GM19397 (cell line): ENCODE measurements around the gene LST1.

ENCODE experiments used
- ATAC-seq: cut with Tn5 transposase; IDR thresholded peaks from one replicate; pipeline ENCODE4 v1.9.1; 2021; ENCODE audit warnings: mild to moderate bottlenecking, moderate library complexity; ENCODE audit not compliant: unreplicated experiment

The LST1 gene

GRCh38 chr6:31559958-31560696, 25.9 kb upstream of the LST1 start:
- peak; percentile 72 for ATAC-seq

- ATAC-seq = no peak
Observed at GRCh38 chr6:31560697-31561058, 25.4 kb upstream of the LST1 start.

- no peak for ATAC-seq
Observed at GRCh38 chr6:31567531-31568370, 18.3 kb upstream of the LST1 start.

DNA sequence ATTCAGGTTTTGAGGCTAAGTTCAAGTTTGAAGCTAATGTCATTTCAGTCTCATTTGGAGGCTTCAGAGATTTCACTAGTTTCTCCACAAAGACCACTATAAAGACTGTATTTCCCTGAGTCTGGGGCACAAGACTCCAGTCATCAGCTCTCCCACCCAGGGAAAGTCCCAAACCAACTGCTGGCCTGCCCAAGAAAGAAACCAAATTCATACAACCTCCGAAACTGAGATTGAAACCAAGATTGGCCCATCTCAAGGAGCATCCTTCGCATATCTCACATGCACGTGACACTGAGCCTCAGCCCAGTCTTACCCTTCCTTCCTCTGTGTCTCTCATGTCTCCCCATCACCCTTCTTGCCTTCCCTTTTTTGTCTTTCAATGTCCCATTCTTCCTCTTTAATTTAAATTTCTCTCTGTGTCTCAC, 17.5 kb upstream of the LST1 start:
- ATAC-seq = peak; percentile 46

GRCh38 chr6:31569861-31570536, 16.1 kb upstream of the LST1 start:
- ATAC-seq = no peak

DNA sequence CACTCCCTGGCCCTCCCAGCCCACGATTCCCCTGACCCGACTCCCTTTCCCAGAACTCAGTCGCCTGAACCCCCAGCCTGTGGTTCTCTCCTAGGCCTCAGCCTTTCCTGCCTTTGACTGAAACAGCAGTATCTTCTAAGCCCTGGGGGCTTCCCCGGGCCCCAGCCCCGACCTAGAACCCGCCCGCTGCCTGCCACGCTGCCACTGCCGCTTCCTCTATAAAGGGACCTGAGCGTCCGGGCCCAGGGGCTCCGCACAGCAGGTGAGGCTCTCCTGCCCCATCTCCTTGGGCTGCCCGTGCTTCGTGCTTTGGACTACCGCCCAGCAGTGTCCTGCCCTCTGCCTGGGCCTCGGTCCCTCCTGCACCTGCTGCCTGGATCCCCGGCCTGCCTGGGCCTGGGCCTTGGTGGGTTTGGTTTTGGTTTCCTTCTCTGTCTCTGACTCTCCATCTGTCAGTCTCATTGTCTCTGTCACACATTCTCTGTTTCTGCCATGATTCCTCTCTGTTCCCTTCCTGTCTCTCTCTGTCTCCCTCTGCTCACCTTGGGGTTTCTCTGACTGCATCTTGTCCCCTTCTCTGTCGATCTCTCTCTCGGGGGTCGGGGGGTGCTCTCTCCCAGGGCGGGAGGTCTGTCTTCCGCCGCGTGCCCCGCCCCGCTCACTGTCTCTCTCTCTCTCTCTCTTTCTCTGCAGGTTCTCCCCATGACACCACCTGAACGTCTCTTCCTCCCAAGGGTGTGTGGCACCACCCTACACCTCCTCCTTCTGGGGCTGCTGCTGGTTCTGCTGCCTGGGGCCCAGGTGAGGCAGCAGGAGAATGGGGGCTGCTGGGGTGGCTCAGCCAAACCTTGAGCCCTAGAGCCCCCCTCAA, 13.8 kb upstream of the LST1 start, which contains the start of gene LTA:
Gene LTA, plus strand, starts transcription at position 249 of the 871 bp plus-strand sequence. Its CDS starts 454 bp downstream, at position 703.
- peak; percentile 42 for ATAC-seq

- ATAC-seq = no peak
Observed at GRCh38 chr6:31573239-31574105, 12.6 kb upstream of the LST1 start.

- ATAC-seq = no peak
Observed at GRCh38 chr6:31574106-31575061, 11.7 kb upstream of the LST1 start.

GRCh38 chr6:31575335-31575901, 10.7 kb upstream of the LST1 start, which contains the start of gene TNF:
TSS of gene TNF (plus strand) at chr6:31575565. CDS start at chr6:31575742, 177 bp downstream.
- ATAC-seq = no peak

DNA sequence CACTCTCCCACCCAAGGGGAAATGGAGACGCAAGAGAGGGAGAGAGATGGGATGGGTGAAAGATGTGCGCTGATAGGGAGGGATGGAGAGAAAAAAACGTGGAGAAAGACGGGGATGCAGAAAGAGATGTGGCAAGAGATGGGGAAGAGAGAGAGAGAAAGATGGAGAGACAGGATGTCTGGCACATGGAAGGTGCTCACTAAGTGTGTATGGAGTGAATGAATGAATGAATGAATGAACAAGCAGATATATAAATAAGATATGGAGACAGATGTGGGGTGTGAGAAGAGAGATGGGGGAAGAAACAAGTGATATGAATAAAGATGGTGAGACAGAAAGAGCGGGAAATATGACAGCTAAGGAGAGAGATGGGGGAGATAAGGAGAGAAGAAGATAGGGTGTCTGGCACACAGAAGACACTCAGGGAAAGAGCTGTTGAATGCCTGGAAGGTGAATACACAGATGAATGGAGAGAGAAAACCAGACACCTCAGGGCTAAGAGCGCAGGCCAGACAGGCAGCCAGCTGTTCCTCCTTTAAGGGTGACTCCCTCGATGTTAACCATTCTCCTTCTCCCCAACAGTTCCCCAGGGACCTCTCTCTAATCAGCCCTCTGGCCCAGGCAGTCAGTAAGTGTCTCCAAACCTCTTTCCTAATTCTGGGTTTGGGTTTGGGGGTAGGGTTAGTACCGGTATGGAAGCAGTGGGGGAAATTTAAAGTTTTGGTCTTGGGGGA, 10.0 kb upstream of the LST1 start:
- no peak for ATAC-seq

DNA sequence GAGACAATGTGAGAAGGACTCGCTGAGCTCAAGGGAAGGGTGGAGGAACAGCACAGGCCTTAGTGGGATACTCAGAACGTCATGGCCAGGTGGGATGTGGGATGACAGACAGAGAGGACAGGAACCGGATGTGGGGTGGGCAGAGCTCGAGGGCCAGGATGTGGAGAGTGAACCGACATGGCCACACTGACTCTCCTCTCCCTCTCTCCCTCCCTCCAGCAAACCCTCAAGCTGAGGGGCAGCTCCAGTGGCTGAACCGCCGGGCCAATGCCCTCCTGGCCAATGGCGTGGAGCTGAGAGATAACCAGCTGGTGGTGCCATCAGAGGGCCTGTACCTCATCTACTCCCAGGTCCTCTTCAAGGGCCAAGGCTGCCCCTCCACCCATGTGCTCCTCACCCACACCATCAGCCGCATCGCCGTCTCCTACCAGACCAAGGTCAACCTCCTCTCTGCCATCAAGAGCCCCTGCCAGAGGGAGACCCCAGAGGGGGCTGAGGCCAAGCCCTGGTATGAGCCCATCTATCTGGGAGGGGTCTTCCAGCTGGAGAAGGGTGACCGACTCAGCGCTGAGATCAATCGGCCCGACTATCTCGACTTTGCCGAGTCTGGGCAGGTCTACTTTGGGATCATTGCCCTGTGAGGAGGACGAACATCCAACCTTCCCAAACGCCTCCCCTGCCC, 9.0 kb upstream of the LST1 start:
- ATAC-seq = no peak

DNA sequence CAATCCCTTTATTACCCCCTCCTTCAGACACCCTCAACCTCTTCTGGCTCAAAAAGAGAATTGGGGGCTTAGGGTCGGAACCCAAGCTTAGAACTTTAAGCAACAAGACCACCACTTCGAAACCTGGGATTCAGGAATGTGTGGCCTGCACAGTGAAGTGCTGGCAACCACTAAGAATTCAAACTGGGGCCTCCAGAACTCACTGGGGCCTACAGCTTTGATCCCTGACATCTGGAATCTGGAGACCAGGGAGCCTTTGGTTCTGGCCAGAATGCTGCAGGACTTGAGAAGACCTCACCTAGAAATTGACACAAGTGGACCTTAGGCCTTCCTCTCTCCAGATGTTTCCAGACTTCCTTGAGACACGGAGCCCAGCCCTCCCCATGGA, 8.5 kb upstream of the LST1 start:
- no peak for ATAC-seq

GRCh38 chr6:31578184-31579118, 7.6 kb upstream of the LST1 start:
- ATAC-seq = no peak

DNA sequence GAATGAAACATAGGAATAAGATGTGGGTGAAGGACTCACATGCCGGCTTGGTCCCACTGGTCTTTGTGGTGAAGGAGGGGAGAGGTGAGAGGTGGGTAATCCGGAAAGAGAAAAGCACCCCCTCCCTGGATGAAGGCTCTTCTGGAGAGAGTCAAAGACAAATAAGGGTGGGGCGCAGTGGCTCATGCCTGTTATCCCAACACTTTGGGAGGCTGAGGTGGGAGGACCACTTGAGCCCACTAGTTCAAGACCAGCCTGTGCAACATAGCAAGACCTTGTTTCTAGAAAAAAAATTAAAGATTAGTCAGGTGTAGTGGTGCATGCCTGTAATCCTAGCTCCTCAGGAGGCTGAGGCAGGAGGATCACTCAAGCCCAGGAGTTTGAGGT, 7.0 kb upstream of the LST1 start:
- no peak for ATAC-seq

DNA sequence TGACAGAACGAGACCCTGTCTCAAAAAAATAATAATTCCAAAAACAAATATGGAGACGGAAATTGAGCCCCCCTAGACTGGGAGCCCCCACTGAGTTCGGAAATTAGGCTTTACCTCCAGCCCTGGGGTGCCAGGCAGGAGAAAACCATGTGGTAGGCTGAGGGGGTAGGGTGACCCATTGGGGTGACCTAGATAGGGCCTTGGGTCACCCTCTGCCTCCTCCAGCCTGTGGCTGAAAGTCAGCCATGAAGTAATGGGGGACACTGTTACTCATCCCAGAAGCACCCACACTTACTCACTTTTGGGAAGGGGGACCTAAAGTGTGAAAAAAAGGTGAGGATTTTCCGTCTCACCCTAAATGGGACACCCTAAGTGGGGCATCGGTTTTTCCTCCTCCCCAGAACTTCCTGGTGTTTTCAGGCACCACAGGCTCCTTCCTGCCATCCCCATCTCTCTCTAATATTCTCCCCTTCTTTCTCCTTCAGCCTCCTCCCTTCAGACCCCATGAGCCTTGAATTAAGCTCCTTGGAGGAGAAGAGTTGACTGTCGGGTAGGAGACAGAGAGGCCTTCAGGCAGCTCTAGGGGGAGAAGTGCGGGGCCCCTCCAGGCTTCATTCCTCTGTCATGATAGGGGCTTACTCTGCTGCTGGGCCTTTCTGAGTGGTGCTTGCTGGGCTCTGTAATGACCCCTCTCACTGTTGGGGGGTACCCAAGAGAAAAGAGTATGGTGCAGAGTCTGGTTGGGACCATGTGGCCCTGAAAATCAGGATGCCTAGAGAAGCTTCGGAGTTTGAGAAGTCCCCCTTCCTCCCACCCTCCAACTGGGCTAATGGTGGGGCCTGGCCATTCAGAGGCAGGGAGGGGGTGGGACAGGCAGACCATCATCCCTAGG, 6.3 kb upstream of the LST1 start:
- no peak for ATAC-seq
